ENCODE results near the gene CASZ1.

CASZ1 gene

GRCh38 chr1:10778640-10779039 lies 17.8 kb downstream of the CASZ1 start:
- no peak for TF ChIP-seq ZNF274 (IDR thresholded peaks at IDR 0.05; ENCODE audit: low read depth, low read length)
- H3K4me3 ChIP-seq (ENCODE audit: low read length), result no peak overlapping the region

- no peak for TF ChIP-seq ZNF274 (IDR thresholded peaks at IDR 0.05; ENCODE audit: low read depth, low read length)
These were observed 18.5 kb downstream of the CASZ1 start for GRCh38 chr1:10777749-10778574.

DNA sequence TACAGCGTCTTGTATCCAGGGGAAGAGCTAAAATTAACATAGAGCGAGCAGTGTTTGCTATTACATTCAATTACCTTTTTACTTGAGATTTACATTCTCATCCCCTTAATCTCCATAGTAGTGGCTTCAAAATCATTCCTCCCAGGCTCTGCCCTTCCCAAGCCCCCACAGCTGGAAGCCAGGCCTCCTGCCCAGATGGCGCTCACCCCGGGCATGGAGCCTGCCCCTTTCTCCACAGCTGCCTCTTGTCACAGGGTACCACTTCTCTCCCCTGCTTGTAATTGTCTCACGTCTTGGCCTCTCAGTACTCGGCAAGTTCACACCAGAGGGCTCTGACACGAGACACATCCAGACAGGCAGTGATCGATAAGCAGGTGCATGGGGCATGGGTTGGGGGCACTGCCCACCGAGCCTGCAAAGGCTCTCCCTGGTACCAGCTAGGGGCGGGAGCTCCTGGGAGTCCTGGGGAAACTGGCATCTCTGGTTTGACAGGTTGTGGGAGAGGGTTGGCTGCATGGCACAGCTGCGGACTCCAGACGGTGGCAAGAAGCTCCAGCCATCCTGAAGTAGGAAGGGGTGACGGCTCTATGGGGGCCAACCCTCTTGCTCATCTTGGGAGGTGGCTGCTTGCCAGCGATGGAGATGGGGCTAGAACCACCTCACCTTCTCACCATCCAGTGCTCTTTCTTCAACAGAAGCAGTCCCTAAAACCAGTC lies 20.1 kb downstream of the CASZ1 start:
- no peak overlapping the region for H3K4me3 ChIP-seq (ENCODE audit: low read length)
- no peak for TF ChIP-seq ZNF274 (IDR thresholded peaks at IDR 0.05; ENCODE audit: low read depth, low read length)

More at GRCh38 chr1:10777749-10778574, 18.5 kb downstream of the CASZ1 start:
- no peak overlapping the region for H3K4me3 ChIP-seq (ENCODE audit: low read length)

DNA sequence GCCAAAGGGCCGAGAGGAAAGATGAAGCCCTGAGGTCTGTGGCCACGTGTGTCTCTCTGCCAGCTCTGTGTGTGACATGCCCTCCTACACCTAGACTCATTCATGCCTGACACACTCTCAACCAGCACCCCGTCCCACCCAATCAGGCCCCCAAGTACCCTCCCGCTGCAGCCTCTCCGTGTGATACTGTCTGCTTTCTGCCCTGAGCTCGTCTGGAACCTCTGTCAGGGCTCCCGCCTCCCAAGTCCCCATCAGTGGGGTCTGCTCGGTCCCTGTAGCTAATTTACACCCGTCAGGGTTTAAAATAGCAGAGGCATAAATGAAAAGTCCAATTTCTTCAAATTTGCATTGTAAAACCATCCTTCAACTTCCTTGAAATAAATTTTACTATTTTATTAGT lies 20.7 kb downstream of the CASZ1 start:
- no peak overlapping the region for H3K4me3 ChIP-seq (ENCODE audit: low read length)

GRCh38 chr1:10774615-10775310 lies 21.7 kb downstream of the CASZ1 start:
- no peak overlapping the region for H3K4me3 ChIP-seq (ENCODE audit: low read length)
- TF ChIP-seq ZNF274 (IDR thresholded peaks at IDR 0.05; ENCODE audit: low read depth, low read length), result no peak

More for the DNA sequence above, 20.7 kb downstream of the CASZ1 start:
- TF ChIP-seq ZNF274 (IDR thresholded peaks at IDR 0.05; ENCODE audit: low read depth, low read length), result no peak

DNA sequence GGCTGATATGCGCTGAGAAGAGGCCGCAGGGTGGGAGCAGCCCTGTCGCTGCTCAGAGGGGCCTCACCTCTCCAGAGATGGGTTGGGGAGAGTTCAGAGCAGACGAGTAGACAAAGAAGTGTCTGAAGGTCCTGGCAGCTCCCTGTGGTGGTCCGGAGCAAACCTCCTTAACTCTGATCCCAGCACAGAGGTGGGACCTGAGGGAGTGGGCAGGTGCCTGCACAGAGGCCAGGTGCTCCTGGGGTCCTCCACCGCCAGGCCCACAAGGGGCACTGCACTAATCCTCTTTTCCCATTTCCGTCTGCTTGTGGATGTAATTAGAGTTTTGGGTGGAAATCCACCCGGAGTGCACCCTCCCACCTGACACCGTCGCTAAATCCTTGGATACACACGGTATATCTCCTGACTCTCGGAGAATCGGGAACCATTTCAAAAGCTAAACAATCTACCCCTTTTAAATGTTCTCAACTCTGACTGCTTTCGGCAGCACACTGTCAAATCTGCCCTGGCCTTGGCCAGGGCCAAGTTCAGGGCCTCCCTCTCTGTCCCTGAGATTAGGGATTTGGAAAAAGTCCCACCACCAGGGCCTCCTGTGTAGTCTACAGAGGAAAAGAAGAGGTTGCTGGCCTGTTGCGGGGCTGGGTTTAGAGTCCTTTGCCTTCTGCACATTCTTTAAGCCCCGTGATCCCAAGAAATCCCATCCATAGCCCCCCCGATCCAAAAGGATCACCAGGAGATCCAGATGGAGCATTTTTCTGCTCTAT lies 22.4 kb downstream of the CASZ1 start:
- H3K4me3 ChIP-seq (ENCODE audit: low read length), result no peak overlapping the region
- no peak for TF ChIP-seq ZNF274 (IDR thresholded peaks at IDR 0.05; ENCODE audit: low read depth, low read length)

DNA sequence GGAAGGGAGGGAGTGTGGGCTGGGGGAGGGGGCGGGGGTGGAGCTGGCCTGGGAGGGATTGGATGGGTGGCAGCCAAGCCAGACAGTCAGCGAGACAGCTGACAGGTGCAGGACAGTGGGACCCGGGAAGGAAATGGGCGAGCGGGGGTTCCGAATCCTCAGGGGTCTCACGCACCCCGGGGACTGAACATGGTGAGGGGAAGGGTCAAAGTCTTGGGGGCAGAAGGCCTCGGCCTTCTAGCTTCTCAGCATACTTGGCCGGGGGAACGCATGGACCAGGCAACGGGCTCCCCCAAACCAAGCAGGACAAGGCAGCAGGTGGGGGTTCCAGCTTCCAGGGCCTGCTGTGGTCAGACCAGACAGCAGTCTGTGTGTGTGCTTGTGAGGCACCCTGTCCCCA lies 23.1 kb downstream of the CASZ1 start:
- no peak overlapping the region for H3K4me3 ChIP-seq (ENCODE audit: low read length)
- no peak for TF ChIP-seq ZNF274 (IDR thresholded peaks at IDR 0.05; ENCODE audit: low read depth, low read length)

- no peak overlapping the region for H3K4me3 ChIP-seq (ENCODE audit: low read length)
- TF ChIP-seq ZNF274 (IDR thresholded peaks at IDR 0.05; ENCODE audit: low read depth, low read length), result no peak
These were observed 23.7 kb downstream of the CASZ1 start for GRCh38 chr1:10772711-10773110.

- no peak for TF ChIP-seq ZNF274 (IDR thresholded peaks at IDR 0.05; ENCODE audit: low read depth, low read length)
- H3K4me3 ChIP-seq (ENCODE audit: low read length), result no peak overlapping the region
These were observed 24.7 kb downstream of the CASZ1 start for GRCh38 chr1:10771789-10772188.

- no peak for TF ChIP-seq ZNF274 (IDR thresholded peaks at IDR 0.05; ENCODE audit: low read depth, low read length)
- H3K4me3 ChIP-seq (ENCODE audit: low read length), result no peak overlapping the region
These were observed 27.9 kb downstream of the CASZ1 start for GRCh38 chr1:10768552-10768951.

GRCh38 chr1:10767282-10767681 lies 29.2 kb downstream of the CASZ1 start:
- no peak overlapping the region for H3K4me3 ChIP-seq (ENCODE audit: low read length)
- no peak for TF ChIP-seq ZNF274 (IDR thresholded peaks at IDR 0.05; ENCODE audit: low read depth, low read length)

DNA sequence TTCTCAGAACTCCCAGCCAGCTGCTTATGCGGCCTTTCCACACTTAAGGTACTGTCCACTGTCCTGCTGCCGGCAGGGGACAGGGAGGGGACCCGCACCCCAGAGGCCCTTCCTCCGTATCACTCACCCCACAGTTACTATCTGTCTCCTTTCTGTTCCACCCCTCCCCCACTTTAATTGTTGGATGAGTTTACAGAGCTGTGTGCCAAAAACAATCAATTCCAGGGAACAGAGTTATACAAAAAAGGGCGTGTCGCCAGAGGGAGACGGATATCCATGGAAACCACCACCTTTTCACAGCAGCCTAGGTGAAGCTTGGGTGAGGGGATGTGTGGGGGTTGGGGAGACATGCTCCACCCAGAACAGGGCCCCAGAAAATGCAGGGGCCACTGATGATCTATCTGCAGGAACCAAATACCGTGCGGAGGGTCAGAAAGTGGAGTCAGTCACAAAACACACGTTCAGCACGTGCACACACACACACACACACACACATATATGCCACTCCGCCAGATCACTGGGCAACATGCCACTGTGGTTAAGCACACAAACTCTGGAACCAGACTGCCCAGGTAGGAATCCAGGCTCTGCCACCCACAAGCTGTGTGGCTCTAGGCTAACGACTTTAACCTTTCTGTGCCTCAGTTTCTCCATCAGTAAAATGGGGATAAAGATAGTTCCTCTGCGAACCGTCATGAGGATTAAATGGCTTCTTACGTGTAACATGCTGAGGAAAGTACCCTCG lies 30.5 kb downstream of the CASZ1 start:
- H3K4me3 ChIP-seq (ENCODE audit: low read length), result no peak overlapping the region
- no peak for TF ChIP-seq ZNF274 (IDR thresholded peaks at IDR 0.05; ENCODE audit: low read depth, low read length)

- H3K4me3 ChIP-seq (ENCODE audit: low read length), result no peak overlapping the region
- no peak for TF ChIP-seq ZNF274 (IDR thresholded peaks at IDR 0.05; ENCODE audit: low read depth, low read length)
These were observed 31.1 kb downstream of the CASZ1 start for GRCh38 chr1:10765304-10765703.
